A549 (cell line): ENCODE results near the gene PFDN1. TPM values are rescaled to one million over a fixed set of nuclear protein-coding genes. Genes with fewer than 3 reads are reported as not detected.

Experiments used
- ATAC-seq, 2 experiments: fragments of 200-7000 bp in 1 of 2; fragments of >200 bp in 1 of 2; cut with Nextera tagmentation in 1 of 2; cut with Tn5 transposase in 1 of 2; 3 replicates each; pipeline versions ENCODE4 v1.8.0 to v1.9.1; 2018 to 2020; ENCODE audit warnings: mild to moderate bottlenecking in 1 of 2, moderate library complexity in 1 of 2
- CTCF ChIA-PET: fragments of 300-600 bp; sonication (Branson Sonifier 250); formaldehyde crosslinking; extraction: SDS; loops from one replicate; lab custom pipeline; 2021; ENCODE audit warnings: antibody characterized with exemption, inconsistent platforms; lab: Yijun Ruan, JAX
- POLR2A ChIA-PET: fragments of 350-600 bp; formaldehyde crosslinking; extraction: SDS; loops from one replicate; lab custom pipeline; 2021; ENCODE audit warnings: antibody characterized with exemption, inconsistent platforms; lab: Yijun Ruan, JAX
- DNase-seq, 2 experiments: peaks; one replicate each; pipeline versions ENCODE4 v3.0.0 to v3.0.0-alpha.2; 2011 to 2016; ENCODE audit warnings: low read depth in 1 of 2, low spot score in 1 of 2
- FAIRE-seq: peaks from 2 replicates; lab custom pipeline; 2011; peaks lifted over from hg19 to GRCh38; lab: Jason Lieb, UNC
- H3K27ac ChIP-seq, 2 experiments: fragments of >200 bp; sonication (Bioruptor Twin); formaldehyde crosslinking; 3 replicates each; pipeline ENCODE4 v1.5.1; 2016 to 2017
- H3K4me1 ChIP-seq: fragments of >200 bp; sonication (Bioruptor Twin); formaldehyde crosslinking; 3 replicates; pipeline ENCODE4 v1.6.1; 2016
- H3K4me2 ChIP-seq: fragments of >200 bp; sonication (Bioruptor Twin); formaldehyde crosslinking; 3 replicates; pipeline ENCODE4 v1.6.1; 2016
- H3K4me3 ChIP-seq: fragments of >200 bp; sonication (Bioruptor Twin); formaldehyde crosslinking; 3 replicates; pipeline ENCODE4 v1.5.1; 2016
- H3K9me3 ChIP-seq: fragments of >200 bp; sonication (Bioruptor Twin); formaldehyde crosslinking; 3 replicates; pipeline ENCODE4 v1.6.1; 2016
- ATOH8 ChIP-seq: fragments of 250-450 bp; sonication (Bioruptor Pico); IDR thresholded peaks from 2 replicates; pipeline ENCODE4 v1.5.0; 2020; ENCODE audit warnings: low read depth, mild to moderate bottlenecking, moderate library complexity
- BCL3 ChIP-seq: fragments of >200 bp; sonication (Bioruptor Twin); formaldehyde crosslinking; IDR thresholded peaks from 3 replicates; pipeline ENCODE4 v1.6.1; 2016
- CBX8 ChIP-seq: fragments of 200-600 bp; sonication (generic); IDR thresholded peaks from 2 replicates; pipeline ENCODE4 v1.6.1; 2016
- CHD4 ChIP-seq: fragments of 200-600 bp; sonication (generic); IDR thresholded peaks from 2 replicates; pipeline ENCODE4 v1.6.1; 2016; ENCODE audit warnings: antibody characterized with exemption, mild to moderate bottlenecking, borderline replicate concordance
- E2F6 ChIP-seq: IDR thresholded peaks from 2 replicates; pipeline ENCODE4 v1.6.1; 2012; ENCODE audit warnings: low read depth, borderline replicate concordance
- EHF ChIP-seq: fragments of 250-450 bp; sonication (Bioruptor Pico); IDR thresholded peaks from 2 replicates; pipeline ENCODE4 v1.5.0; 2020; ENCODE audit warnings: mild to moderate bottlenecking
- EHMT2 ChIP-seq: fragments of 200-600 bp; sonication (generic); IDR thresholded peaks from 2 replicates; pipeline ENCODE4 v1.6.1; 2016; ENCODE audit warnings: antibody characterized with exemption, low read depth, mild to moderate bottlenecking, moderate library complexity
- ESRRA ChIP-seq: fragments of 150-350 bp; IDR thresholded peaks from 2 replicates; pipeline ENCODE4 v1.6.1; 2014; ENCODE audit warnings: mild to moderate bottlenecking, low read length, borderline replicate concordance
- HDAC2 ChIP-seq: fragments of 200-600 bp; sonication (generic); IDR thresholded peaks from 2 replicates; pipeline ENCODE4 v1.6.1; 2016
- HOXA7 ChIP-seq: fragments of 250-450 bp; sonication (Bioruptor Pico); IDR thresholded peaks from 2 replicates; pipeline ENCODE4 v1.5.0; 2020; ENCODE audit warnings: mild to moderate bottlenecking, moderate library complexity
- HOXB13 ChIP-seq: fragments of 250-450 bp; sonication (Bioruptor Pico); IDR thresholded peaks from 2 replicates; pipeline ENCODE4 v1.5.0; 2020; ENCODE audit warnings: low read depth, mild to moderate bottlenecking, moderate library complexity
- HOXB5 ChIP-seq: fragments of 250-450 bp; sonication (Bioruptor Pico); IDR thresholded peaks from 2 replicates; pipeline ENCODE4 v1.5.0; 2020; ENCODE audit warnings: mild to moderate bottlenecking, moderate library complexity
- JUN ChIP-seq, 2 experiments: fragments of >200 bp; sonication (Bioruptor Twin); formaldehyde crosslinking; IDR thresholded peaks; 2 replicates in 1 of 2; 3 replicates in 1 of 2; pipeline ENCODE4 v1.6.1; 2016 to 2017
- JUNB ChIP-seq: fragments of >200 bp; sonication (Bioruptor Twin); formaldehyde crosslinking; IDR thresholded peaks from 2 replicates; pipeline ENCODE4 v1.6.1; 2016
- MAFK ChIP-seq: fragments of 450-650 bp; IDR thresholded peaks from 2 replicates; pipeline ENCODE4 v1.6.1; 2014; ENCODE audit not compliant: partially characterized antibody
- MAX ChIP-seq: IDR thresholded peaks from 2 replicates; pipeline ENCODE4 v1.6.1; 2012
- MAZ ChIP-seq: fragments of 150-350 bp; IDR thresholded peaks from 2 replicates; pipeline ENCODE4 v1.6.1; 2014; ENCODE audit warnings: antibody characterized with exemption, low read depth, low read length, borderline replicate concordance
- NFE2L2 ChIP-seq: fragments of 150-350 bp; conservative IDR thresholded peaks from 2 replicates; pipeline ENCODE4 v1.6.1; 2014; ENCODE audit warnings: low read length
- NPAS2 ChIP-seq: fragments of 250-450 bp; sonication (Bioruptor Pico); IDR thresholded peaks from 2 replicates; pipeline ENCODE4 v1.8.0; 2022; ENCODE audit warnings: mild to moderate bottlenecking, moderate library complexity, borderline replicate concordance
- NR3C1 ChIP-seq: fragments of >200 bp; sonication (Bioruptor Twin); formaldehyde crosslinking; IDR thresholded peaks from 3 replicates; pipeline ENCODE4 v1.6.1; 2017
- POLR2A ChIP-seq: IDR thresholded peaks from 2 replicates; pipeline ENCODE4 v1.6.1; 2012; ENCODE audit warnings: mild to moderate bottlenecking, low read length
- RAD21 ChIP-seq, 2 experiments: fragments of >200 bp in 1 of 2; sonication (Bioruptor Twin) in 1 of 2; formaldehyde crosslinking in 1 of 2; IDR thresholded peaks in 1 of 2; conservative IDR thresholded peaks in 1 of 2; 2 replicates in 1 of 2; 3 replicates in 1 of 2; pipeline ENCODE4 v1.6.1; 2012 to 2018; ENCODE audit warnings: inconsistent platforms in 1 of 2
- SMC3 ChIP-seq: fragments of >200 bp; sonication (Bioruptor Twin); formaldehyde crosslinking; IDR thresholded peaks from 3 replicates; pipeline ENCODE4 v1.6.1; 2018; ENCODE audit warnings: inconsistent platforms
- ZC3H11A ChIP-seq: fragments of 450-650 bp; IDR thresholded peaks from 2 replicates; pipeline ENCODE4 v1.6.1; 2014; ENCODE audit warnings: antibody characterized with exemption, mild to moderate bottlenecking
- ZFP36 ChIP-seq: fragments of 450-650 bp; IDR thresholded peaks from 2 replicates; pipeline ENCODE4 v1.6.1; 2014; ENCODE audit warnings: borderline replicate concordance; ENCODE audit not compliant: partially characterized antibody
- ZSCAN20 ChIP-seq: fragments of 250-450 bp; sonication (Bioruptor Pico); IDR thresholded peaks from 2 replicates; pipeline ENCODE4 v1.8.0; 2022; ENCODE audit warnings: mild to moderate bottlenecking, moderate library complexity
- WGBS: methylation state at CpG from one replicate; pipeline ENCODE4 v1.1.6; 2017; ENCODE audit errors: missing lambda C conversion rate; 5-methylcytosine and 5-hydroxymethylcytosine counted together
- polyA plus RNA-seq, 4 experiments: library from polyadenylated mRNA; depleted of rRNA in 3 of 4; stranded (reverse); fragments of >200 nt; fragmentation: RNase III in 1 of 4; extraction: RNeasy Plus Mini Kit Qiagen cat#74134 plus additional on column Dnase treatment in 1 of 4; gene quantifications; 2 replicates in 3 of 4; 3 replicates in 1 of 4; pipeline ENCODE4 v1.2.3, GENCODE V29; 2011 to 2017
- TF ChIP-seq, protein P1 (sequence below): fragments of >200 bp; sonication (Bioruptor Twin); formaldehyde crosslinking; IDR thresholded peaks from 2 replicates; pipeline ENCODE4 v1.6.1; 2016

The PFDN1 gene
- polyA plus RNA-seq, 2 of the 4 experiments (the other 2 are of a cell fraction) = 90.4 to 201 TPM

- TF ChIP-seq RAD21 (conservative IDR thresholded peaks at IDR 0.05 in 1 of 2, IDR thresholded peaks at IDR 0.05 in 1 of 2) = no peak
- TF ChIP-seq ZFP36 = no peak
- TF ChIP-seq CHD4 = no peak
- no peak for TF ChIP-seq NPAS2
Observed at GRCh38 chr5:140340605-140341121, 37.8 kb upstream of the PFDN1 start (continued).

DNA sequence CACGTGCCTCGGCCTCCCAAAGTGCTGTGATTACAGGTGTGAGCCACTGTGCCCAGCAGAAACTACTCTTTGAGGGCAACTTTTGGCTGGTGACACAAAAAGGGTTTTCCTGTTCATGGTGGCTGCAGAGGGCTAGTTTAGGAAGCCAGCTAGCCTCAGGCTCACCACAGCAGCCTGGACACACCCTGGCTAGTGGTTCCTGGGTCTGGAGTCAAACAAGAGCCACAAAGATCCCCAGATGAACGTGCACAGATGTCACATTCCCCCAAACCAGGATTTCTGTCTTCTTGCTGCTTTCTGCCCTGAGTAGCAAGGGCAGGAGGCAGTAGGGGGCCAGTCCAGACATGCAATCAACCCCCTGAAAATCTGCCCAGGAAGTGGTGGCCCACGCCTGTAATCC is 36.7 kb upstream of the PFDN1 start:
- FAIRE-seq (no peak), ATAC-seq (no peak), DNase-seq (no peak)
- Histone ChIP-seq H3K4me3 (no peak overlapping the region), H3K9me3 (no peaks in the 10 kb centered on the region), H3K4me1 (peaks cover 12% of the 10 kb centered on the region), H3K4me2 (no peak overlapping the region), H3K27ac (0 out of 6 replicates have a peak overlapping the region, but pooled peaks of 1 of the 2 experiments have one; percentile 15)
- WGBS = 80% methylated on average over 4 of the region's 4 CpGs
- POLR2A ChIA-PET = no interaction called here
- TF ChIP-seq HOXA7 (CRISPR knock-in tag) = no peak
- no peak for TF ChIP-seq HOXB5 (CRISPR knock-in tag)
- TF ChIP-seq BCL3 = no peak
- TF ChIP-seq HDAC2 = no peak
- no peak for TF ChIP-seq EHMT2
- no peak for TF ChIP-seq NFE2L2
- TF ChIP-seq EHF (CRISPR knock-in tag) = no peak
- TF ChIP-seq CBX8 = no peak
- TF ChIP-seq, protein P1, sequence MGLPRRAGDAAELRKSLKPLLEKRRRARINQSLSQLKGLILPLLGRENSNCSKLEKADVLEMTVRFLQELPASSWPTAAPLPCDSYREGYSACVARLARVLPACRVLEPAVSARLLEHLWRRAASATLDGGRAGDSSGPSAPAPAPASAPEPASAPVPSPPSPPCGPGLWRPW = no peak
- TF ChIP-seq SMC3 = no peak
- TF ChIP-seq MAZ = no peak
- TF ChIP-seq POLR2A = no peak
- no peak for TF ChIP-seq MAX
- no peak for TF ChIP-seq ZSCAN20
- TF ChIP-seq E2F6 = no peak
- no peak for TF ChIP-seq ESRRA
- no peak for TF ChIP-seq JUNB
- TF ChIP-seq HOXB13 (CRISPR knock-in tag) = no peak
- TF ChIP-seq JUN (IDR thresholded peaks at IDR 0.05) = no peak
- TF ChIP-seq MAFK = no peak
- TF ChIP-seq, all 56 proteins: peak for 0
- CTCF ChIA-PET = interaction anchor here (5.2 to 36.9 kb wide), 2 partner anchors 12 to 95 kb away, joined by 33 to 1613 read pairs; no protein-coding TSS in a partner anchor

DNA sequence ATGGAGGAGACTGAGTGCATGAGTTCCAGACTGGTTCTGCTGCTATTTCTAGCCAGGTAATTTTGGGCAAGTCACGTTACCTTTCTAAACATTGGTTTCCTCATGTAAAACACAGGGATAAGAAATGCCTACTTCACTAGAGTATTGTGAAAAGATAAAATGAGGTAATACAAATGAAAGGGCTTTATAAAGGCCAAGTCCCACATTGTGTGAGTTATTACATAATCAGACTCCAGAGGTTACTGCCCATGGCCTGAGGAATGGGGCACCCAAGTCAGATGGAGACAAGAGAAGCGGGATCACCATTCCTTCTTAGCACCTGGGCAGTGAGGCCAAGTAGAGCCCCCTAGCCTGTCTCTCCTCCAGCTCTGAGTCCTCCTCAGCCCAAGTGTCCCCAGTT is 36.0 kb upstream of the PFDN1 start:
- DNase-seq = no peak
- H3K4me2 ChIP-seq = no peak overlapping the region
- H3K27ac ChIP-seq = 0 out of 6 replicates have a peak overlapping the region, but pooled peaks of 1 of the 2 experiments have one; percentile 4
- no peak for ATAC-seq
- TF ChIP-seq ESRRA = no peak
- TF ChIP-seq ATOH8 (CRISPR knock-in tag) = no peak
- TF ChIP-seq ZC3H11A = no peak
- TF ChIP-seq CBX8 = no peak
- TF ChIP-seq SMC3 = no peak
- no peak for TF ChIP-seq RAD21 (conservative IDR thresholded peaks at IDR 0.05 in 1 of 2, IDR thresholded peaks at IDR 0.05 in 1 of 2)
- no peak for TF ChIP-seq NR3C1
- TF ChIP-seq, all 56 proteins: peak for 0
- peaks cover 6% of the 10 kb centered on the region; the same call in 2 of the 3 replicates for H3K4me1 ChIP-seq
- ChIA-PET CTCF (interaction anchor here (1.2 to 36.9 kb wide), 3 partner anchors 10 to 95 kb away, joined by 5 to 1613 read pairs (median 33); no protein-coding TSS in a partner anchor), POLR2A (no interaction called here)
- 90% methylated on average over 2 of the region's 2 CpGs for WGBS
- no peak overlapping the region for H3K4me3 ChIP-seq
- no peaks in the 10 kb centered on the region for H3K9me3 ChIP-seq
- no peak for FAIRE-seq
